SIG-M5 treated with dmso at 0.1 percent for 504 hours (cell line): ENCODE data around the gene FGF5.
A peak's percentile ranks its signal among the peaks of the same experiment; 100 is the strongest.
"Not testable (repeated sequence)": the region's sequence is repeated elsewhere in the genome, so short reads cannot be mapped to it uniquely, and the experiment has no call there.

ENCODE experiments used
- DNase-seq: peaks from one replicate; lab custom pipeline; 2025; ENCODE audit not compliant: unreplicated experiment; lab: John Stamatoyannopoulos, UW

The FGF5 gene

DNA sequence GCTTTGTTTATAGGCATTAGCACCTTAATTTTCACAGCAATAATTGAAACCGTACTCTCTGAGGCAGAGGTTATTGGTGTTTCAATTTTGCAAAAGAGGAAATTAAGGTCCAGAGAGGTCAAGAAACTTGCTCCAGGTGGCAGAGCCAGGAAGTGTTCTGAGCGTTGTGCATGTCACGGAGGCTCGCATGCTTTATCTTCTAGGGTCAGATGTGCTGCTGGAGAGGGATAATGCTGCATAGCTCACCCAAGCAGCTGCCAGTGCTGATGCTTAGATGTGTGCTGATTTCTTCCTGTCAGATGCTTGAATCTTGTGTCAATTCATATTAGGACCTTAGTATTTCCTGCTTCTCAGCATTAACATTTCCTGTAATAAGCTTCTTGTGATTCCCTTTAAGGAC lies 13.0 kb upstream of the FGF5 start:
- no peak for DNase-seq

DNA sequence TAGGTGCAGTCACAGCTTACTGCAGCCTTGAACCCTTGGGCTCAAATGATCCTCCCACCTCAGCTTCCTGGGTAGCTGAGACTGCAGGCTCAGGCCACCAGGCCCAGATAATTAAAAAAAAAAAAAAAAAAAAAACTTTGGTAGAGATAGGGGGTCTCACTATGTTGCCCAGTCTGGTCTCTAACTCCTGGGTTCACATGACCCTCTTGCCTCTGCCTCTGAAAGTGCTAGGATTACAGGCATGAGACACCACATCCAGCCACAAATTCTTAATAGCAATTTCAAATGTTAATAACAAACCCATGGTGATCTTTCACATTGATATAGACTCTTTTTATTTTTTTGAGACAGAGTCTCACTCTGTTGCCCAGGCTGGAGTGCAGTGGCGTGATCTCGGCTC lies 12.3 kb upstream of the FGF5 start:
- DNase-seq, result no peak

DNA sequence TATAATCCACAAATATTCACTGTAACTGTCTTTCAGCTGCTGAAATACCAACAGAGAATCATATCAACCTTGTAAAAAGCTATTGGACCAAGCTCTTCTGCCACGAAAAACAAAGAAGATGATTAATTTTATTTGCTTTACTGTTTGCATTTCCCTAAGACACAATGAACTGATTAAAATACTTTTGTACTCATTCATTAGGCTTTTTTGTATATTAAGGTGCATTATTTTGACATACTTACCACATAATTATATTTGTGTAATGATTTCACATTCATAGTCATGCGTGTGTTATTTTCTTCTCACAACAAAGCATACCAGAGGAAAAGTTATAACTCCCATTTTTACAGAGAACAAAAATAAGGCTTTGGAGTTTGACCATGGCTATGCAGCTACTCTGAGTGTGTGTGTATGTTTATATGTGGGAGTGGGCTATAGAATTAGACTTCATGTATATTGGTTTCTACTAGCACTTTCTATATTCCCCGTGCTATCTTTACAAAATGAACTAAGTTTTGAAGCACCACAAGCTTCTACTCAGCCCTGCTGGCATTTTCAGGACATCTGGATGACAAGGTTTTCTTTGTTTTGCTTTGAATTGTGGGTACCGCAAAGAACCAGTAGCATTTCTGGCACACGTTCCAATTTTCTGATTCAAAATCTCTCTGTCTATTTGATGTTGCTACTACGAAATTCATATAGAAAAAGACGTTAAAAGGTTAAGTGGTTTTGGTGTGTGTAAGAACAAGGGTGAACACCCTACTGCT lies 11.0 kb upstream of the FGF5 start:
- no peak for DNase-seq

- no peak for DNase-seq
Measured at GRCh38 chr4:80257851-80258250, 8.6 kb upstream of the FGF5 start.

DNA sequence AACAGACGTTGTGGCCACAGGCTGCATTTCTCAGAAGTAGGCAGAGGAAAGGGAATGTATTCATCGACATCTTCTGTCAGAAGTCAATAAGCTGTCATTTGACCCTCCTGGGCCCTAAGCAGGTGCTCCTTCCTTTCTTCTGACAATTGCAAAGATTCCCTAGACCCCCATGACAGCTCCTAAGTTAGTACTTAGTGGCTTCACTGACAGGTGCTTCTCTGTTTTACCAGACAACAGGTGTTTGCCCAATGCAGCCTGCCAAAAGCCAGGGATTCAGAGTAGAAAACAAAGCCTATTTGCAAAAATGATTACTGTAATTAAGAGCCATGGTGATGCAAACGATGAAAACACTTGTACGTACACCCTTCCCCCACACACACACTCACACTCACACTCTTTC lies 7.5 kb upstream of the FGF5 start:
- DNase-seq, result no peak

DNA sequence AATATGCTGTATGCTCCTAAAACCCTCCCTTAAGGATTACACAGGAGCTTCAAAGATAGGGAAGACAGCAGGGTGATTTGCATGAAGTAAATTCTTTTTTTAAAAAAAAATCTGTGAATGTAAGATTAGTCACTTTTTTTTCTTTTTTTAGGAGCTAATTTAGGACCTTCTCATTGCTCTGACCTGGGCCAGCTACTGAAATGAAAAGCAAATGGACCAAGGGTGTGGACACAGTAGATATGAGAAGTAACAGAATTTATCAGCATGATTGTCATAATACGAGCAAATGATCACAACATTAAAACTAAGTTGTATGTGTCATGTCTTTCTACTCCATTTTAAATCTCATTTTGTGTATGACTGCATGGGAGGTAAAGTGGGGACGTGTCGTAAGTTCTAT lies 6.6 kb upstream of the FGF5 start:
- no peak for DNase-seq

GRCh38 chr4:80261989-80262600 lies 4.4 kb upstream of the FGF5 start:
- DNase-seq, result no peak

DNA sequence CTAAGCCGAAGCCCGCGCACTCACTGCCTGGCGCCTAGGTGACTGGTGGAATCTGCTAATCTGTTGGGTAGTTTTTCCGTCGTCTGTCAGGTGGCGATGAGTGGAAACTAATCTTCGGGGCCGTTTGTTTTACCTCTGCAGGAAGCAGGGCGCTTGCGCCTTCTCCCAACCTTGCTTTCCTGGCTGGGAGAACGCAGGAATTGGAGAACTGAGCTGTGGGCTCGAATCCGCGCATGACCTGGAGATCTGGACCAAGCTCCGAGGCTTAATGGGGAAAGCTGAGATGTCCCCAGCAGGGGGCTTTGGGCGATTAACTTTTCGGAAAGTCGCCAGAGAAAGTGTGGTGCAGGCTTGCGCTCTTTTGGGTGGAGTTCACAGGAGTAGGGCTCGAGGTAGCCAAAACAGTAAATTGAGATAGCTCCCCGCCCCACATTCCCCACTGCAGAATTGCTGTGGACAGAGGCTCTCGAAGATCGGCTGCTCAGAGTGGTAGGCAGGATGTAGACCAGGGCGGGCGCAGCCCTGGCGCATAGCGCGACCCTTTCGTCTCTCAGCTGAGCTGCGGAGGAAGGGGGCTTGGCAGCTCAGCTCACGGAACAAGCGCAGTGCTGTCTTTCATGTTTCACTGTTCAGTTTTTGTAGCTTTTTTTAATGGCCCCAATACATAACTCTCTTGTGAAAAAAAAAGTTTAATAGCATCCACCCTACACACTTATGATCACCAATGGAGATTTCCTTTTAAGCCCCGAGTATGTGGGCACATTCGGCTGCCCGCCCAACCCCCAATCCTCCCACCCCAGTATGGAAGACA lies 2.7 kb upstream of the FGF5 start:
- DNase-seq, result no peak

- DNase-seq, result no peak
Measured at GRCh38 chr4:80264352-80264647, 2.2 kb upstream of the FGF5 start.

- DNase-seq, result no peak
Measured at GRCh38 chr4:80264825-80265224, 1.6 kb upstream of the FGF5 start.

DNA sequence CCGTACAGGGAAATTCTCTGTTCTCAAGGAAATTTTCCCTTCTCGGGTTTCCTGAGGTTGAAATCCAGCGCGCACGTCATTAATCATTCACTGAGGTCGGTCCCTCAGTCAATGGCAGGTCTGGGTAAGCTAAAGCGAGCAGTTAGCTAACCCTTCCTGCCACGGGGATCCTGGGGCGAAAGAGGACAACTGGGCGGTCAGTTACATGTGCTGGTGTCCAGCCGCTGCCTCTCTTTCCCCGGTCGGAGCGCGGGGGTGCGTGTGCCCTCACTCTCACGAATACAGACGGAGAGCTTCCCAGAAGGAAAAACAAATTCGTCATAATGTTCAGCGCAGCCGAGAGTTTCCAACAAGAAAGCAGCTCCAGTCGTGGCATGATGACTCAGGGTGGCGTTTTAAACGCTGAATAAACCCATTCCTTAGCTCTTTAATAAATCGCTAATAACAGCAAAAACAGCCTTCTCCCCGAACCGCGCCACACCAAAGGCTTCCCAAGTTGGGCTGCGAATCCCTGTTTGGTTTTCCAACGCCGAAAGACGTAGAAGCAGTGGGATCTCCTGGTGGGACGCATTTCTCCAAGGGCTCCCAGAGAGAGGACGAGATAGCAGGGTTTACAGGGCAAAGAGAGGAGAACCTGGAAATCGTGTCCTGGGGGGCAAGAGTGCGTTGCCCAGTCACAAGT lies 752 bp upstream of the FGF5 start:
- no peak for DNase-seq

DNA sequence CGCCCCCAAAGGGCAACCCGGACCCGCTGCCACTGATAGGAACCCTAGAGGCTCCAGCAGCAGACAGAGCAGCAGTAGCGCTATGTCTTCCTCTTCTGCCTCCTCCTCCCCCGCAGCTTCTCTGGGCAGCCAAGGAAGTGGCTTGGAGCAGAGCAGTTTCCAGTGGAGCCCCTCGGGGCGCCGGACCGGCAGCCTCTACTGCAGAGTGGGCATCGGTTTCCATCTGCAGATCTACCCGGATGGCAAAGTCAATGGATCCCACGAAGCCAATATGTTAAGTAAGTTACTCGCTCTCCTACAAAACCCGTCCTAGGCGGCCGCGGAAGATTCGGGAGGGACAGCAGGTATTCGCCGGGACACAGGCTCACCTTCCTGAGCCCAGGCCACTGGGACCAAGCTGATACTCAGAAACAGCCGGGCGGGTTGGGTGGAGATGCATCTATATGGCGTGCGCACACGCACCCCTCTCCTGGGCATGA lies 477 bp downstream of the FGF5 start:
- DNase-seq, result peak; percentile 13

- DNase-seq, result no peak
Measured at GRCh38 chr4:80268081-80268823, 1.8 kb downstream of the FGF5 start.

DNA sequence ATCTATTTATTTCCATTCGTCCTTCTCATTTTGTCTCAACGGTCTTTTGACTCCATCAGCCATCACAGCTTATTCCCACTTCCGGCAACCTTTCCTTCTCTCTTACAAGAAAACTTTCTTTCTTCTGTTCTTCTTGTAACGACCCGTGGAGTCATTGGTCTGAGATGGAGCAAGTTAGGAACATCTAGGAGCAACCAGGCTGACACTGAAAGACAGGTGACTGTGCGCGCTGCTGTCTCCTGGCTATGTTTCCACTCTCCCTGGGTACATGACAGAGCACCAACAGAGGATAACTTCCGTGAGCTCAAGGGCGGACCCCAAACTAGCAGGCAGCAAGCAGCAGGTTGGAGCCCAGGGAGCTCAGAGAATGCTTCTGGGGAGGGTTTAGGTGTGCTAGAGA lies 2.5 kb downstream of the FGF5 start:
- DNase-seq, result no peak

DNA sequence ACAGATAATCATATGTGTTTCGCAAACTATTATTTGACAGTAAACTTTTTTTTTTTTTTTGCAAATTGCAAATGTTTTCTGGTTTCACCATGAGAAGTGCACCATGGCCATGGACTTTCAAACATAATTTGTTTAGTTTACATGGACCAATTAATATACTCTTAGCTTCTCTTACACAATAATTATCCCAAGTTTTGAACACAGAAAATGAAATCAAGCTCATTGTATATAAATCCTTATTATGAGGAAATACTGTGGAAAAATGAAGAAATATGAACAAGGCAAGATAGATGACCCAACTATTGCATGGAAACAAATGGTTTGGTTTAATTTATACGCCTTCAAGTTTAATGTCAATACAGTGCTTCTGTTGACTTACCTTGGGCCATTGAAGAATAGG lies 3.9 kb downstream of the FGF5 start:
- DNase-seq, result no peak

DNA sequence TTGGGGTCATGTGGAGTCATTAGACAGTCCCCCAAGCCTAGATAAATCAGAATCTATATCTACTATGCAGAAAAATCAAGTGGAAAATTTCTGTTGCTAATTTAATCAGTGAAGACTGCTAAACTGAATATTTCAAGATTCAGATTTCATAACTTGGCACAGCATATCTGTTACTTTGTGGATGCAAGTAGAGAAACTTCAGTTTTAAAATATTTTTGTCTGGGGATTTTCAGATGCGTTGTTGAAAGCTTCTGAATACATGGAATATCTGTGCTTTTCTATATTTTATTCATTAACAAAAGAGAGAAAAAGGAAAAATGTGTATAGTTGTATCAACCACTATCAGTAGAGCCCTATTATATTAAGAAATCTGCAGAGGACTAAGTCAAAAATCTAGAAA lies 4.4 kb downstream of the FGF5 start:
- no peak for DNase-seq

DNA sequence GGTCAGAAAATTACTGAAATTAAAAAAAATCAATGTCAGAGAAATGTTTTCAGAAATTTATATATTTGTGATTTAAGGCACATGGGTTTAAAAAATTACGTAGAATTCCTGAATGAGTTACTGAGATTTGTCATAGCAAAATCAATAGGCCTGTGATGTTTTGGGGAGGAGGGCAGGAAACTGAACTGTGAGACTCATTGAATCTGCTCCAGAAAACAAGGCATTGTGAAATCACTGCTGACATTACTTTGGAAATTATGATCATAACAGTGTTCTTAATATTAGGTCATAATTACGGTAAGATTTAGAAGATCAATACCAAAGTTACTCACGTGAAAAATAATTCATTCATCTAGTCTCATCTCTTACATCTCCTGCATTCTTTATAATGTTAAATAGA lies 5.3 kb downstream of the FGF5 start:
- DNase-seq, result no peak

GRCh38 chr4:80276931-80277330 lies 10.5 kb downstream of the FGF5 start:
- no peak for DNase-seq

DNA sequence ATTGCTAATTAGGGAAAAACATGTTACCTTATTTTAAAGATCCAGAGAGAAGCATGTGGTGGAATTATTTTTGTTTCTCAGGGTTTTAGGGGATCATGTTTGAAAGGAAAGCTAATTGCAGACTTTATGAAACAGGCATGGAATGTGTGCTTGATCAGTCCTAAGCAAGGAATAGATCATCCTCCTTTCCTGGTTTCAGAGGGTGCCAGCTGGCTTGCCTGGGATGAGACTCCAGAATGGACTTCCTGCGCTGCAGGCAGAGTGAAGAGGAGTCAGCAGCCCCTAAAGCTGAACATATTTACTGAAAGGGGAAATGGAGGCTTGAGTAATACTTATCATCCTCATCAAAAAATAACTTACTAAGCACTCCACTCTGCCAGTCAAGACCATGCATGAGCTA lies 13.3 kb downstream of the FGF5 start:
- DNase-seq, result no peak

GRCh38 chr4:80286451-80286850 lies 20.0 kb downstream of the FGF5 start:
- no peak for DNase-seq

DNA sequence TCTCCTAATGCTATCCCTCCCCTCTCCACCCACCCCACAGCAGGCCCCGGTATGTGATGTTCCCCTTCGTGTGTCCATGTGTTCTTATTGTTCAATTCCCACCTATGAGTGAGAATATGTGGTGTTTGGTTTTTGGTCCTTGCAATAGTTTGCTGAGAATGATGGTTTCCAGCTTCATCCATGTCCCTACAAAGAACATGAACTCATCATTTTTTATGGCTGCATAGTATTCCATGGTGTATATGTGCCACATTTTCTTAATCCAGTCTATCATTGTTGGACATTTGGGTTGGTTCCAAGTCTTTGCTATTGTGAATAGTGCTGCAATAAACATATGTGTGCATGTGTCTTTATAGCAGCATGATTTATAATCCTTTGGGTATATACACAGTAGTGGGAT lies 24.2 kb downstream of the FGF5 start:
- DNase-seq, result not testable (repeated sequence)
